H1 (cell line): ENCODE measurements around the gene ZRANB2. TPM values are rescaled to one million over a fixed set of nuclear protein-coding genes. Genes with fewer than 3 reads are reported as not detected.

ENCODE experiments used
- HDAC2 ChIP-seq, 2 experiments: fragments of 300-600 bp in 1 of 2; sonication (generic) in 1 of 2; IDR thresholded peaks; 2 replicates each; pipeline ENCODE4 v1.6.1; 2011 to 2012; ENCODE audit warnings: low read depth in 2 of 2, low read length in 2 of 2, mild to moderate bottlenecking in 2 of 2, moderate library complexity in 2 of 2, borderline replicate concordance in 1 of 2, inconsistent platforms in 1 of 2
- RFX5 ChIP-seq: IDR thresholded peaks from 2 replicates; pipeline ENCODE4 v1.6.1; 2011; ENCODE audit warnings: low read depth, low read length, improper control_type of control experiment, borderline replicate concordance
- RXRA ChIP-seq: IDR thresholded peaks from 2 replicates; pipeline ENCODE4 v1.6.1; 2011; ENCODE audit warnings: low read depth, mild to moderate bottlenecking, low read length, moderate library complexity; ENCODE audit not compliant: insufficient read depth
- TCF12 ChIP-seq: IDR thresholded peaks from 2 replicates; pipeline ENCODE4 v1.6.1; 2011; ENCODE audit warnings: low read depth, mild to moderate bottlenecking, low read length
- TEAD4 ChIP-seq: IDR thresholded peaks from 2 replicates; pipeline ENCODE4 v1.6.1; 2012; ENCODE audit warnings: low read depth, low read length, inconsistent platforms, mixed read lengths
- polyA plus RNA-seq, 7 experiments: library from polyadenylated mRNA; depleted of rRNA in 3 of 7; stranded (reverse) in 5 of 7; unstranded in 2 of 7; fragments of >200 nt in 5 of 7; fragments of 200-250 nt in 2 of 7; gene quantifications; 1 replicate in 5 of 7; 2 replicates in 1 of 7; 4 replicates in 1 of 7; pipeline versions ENCODE4 v1.2.1 to v1.2.3, GENCODE V29; 2011 to 2013; ENCODE audit warnings: missing spikeins in 2 of 7, mixed read lengths in 2 of 7
- total RNA-seq: library from RNA; stranded (reverse); fragmentation: NEBNext Ultra II Directional; extraction: Animal tissue kit (Norgen Biotek cat#: 25700); gene quantifications from 2 replicates; pipeline ENCODE4 v1.2.1, GENCODE V29; 2021
- TF ChIP-seq, protein P1 (sequence below): fragments of 300-600 bp; sonication (generic); IDR thresholded peaks from 2 replicates; pipeline ENCODE4 v1.7.1; 2012; ENCODE audit warnings: low read length, moderate library complexity, mild to moderate bottlenecking, inconsistent platforms; ENCODE audit not compliant: insufficient replicate concordance

ZRANB2 gene
- total and polyA plus RNA-seq, 2 of the 8 experiments (the other 6 are each of a cell fraction or from before 2014, with no cell fraction given): 35.8 to 103 TPM

DNA sequence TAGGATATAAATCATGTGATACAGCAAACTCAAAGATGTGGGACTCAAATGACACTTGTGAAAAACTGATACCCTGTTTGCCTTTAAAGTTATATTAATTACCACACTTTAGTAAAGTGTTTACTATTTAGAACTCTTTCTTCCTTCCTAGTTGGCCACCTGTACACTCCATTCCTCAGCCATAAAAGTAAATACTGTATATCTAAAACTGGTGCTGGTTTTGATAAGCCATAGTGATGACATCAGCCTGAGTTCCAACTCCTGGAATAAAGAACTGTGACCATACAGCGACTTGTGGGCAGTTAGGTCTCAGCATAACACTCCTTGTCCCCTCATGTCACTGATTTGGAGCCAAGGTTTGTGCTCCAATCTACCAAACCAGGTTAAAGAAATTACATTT, 36.0 kb downstream of the ZRANB2 start (continued):
- TF ChIP-seq, protein P1, sequence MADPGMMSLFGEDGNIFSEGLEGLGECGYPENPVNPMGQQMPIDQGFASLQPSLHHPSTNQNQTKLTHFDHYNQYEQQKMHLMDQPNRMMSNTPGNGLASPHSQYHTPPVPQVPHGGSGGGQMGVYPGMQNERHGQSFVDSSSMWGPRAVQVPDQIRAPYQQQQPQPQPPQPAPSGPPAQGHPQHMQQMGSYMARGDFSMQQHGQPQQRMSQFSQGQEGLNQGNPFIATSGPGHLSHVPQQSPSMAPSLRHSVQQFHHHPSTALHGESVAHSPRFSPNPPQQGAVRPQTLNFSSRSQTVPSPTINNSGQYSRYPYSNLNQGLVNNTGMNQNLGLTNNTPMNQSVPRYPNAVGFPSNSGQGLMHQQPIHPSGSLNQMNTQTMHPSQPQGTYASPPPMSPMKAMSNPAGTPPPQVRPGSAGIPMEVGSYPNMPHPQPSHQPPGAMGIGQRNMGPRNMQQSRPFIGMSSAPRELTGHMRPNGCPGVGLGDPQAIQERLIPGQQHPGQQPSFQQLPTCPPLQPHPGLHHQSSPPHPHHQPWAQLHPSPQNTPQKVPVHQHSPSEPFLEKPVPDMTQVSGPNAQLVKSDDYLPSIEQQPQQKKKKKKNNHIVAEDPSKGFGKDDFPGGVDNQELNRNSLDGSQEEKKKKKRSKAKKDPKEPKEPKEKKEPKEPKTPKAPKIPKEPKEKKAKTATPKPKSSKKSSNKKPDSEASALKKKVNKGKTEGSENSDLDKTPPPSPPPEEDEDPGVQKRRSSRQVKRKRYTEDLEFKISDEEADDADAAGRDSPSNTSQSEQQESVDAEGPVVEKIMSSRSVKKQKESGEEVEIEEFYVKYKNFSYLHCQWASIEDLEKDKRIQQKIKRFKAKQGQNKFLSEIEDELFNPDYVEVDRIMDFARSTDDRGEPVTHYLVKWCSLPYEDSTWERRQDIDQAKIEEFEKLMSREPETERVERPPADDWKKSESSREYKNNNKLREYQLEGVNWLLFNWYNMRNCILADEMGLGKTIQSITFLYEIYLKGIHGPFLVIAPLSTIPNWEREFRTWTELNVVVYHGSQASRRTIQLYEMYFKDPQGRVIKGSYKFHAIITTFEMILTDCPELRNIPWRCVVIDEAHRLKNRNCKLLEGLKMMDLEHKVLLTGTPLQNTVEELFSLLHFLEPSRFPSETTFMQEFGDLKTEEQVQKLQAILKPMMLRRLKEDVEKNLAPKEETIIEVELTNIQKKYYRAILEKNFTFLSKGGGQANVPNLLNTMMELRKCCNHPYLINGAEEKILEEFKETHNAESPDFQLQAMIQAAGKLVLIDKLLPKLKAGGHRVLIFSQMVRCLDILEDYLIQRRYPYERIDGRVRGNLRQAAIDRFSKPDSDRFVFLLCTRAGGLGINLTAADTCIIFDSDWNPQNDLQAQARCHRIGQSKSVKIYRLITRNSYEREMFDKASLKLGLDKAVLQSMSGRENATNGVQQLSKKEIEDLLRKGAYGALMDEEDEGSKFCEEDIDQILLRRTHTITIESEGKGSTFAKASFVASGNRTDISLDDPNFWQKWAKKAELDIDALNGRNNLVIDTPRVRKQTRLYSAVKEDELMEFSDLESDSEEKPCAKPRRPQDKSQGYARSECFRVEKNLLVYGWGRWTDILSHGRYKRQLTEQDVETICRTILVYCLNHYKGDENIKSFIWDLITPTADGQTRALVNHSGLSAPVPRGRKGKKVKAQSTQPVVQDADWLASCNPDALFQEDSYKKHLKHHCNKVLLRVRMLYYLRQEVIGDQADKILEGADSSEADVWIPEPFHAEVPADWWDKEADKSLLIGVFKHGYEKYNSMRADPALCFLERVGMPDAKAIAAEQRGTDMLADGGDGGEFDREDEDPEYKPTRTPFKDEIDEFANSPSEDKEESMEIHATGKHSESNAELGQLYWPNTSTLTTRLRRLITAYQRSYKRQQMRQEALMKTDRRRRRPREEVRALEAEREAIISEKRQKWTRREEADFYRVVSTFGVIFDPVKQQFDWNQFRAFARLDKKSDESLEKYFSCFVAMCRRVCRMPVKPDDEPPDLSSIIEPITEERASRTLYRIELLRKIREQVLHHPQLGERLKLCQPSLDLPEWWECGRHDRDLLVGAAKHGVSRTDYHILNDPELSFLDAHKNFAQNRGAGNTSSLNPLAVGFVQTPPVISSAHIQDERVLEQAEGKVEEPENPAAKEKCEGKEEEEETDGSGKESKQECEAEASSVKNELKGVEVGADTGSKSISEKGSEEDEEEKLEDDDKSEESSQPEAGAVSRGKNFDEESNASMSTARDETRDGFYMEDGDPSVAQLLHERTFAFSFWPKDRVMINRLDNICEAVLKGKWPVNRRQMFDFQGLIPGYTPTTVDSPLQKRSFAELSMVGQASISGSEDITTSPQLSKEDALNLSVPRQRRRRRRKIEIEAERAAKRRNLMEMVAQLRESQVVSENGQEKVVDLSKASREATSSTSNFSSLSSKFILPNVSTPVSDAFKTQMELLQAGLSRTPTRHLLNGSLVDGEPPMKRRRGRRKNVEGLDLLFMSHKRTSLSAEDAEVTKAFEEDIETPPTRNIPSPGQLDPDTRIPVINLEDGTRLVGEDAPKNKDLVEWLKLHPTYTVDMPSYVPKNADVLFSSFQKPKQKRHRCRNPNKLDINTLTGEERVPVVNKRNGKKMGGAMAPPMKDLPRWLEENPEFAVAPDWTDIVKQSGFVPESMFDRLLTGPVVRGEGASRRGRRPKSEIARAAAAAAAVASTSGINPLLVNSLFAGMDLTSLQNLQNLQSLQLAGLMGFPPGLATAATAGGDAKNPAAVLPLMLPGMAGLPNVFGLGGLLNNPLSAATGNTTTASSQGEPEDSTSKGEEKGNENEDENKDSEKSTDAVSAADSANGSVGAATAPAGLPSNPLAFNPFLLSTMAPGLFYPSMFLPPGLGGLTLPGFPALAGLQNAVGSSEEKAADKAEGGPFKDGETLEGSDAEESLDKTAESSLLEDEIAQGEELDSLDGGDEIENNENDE: no peak
- TF ChIP-seq TEAD4 (no peak), RFX5 (no peak), HDAC2 (IDR thresholded peaks at IDR 0.05; ENCODE audit: borderline replicate concordance in 1 of 2, low read depth in 2 of 2, low read length in 2 of 2) (no peak), RXRA (no peak), TCF12 (no peak)
- TF ChIP-seq, all 59 proteins: peak for 0
